GM12874 (cell line): Measurements from ENCODE around the gene GRIK2.

ENCODE experiments used
- CTCF ChIP-seq: IDR thresholded peaks from 2 replicates; pipeline ENCODE4 v1.5.1; 2011; ENCODE audit warnings: low read depth, mild to moderate bottlenecking, control low read depth, low read length, moderate library complexity; ENCODE audit not compliant: insufficient read depth

Gene GRIK2

DNA sequence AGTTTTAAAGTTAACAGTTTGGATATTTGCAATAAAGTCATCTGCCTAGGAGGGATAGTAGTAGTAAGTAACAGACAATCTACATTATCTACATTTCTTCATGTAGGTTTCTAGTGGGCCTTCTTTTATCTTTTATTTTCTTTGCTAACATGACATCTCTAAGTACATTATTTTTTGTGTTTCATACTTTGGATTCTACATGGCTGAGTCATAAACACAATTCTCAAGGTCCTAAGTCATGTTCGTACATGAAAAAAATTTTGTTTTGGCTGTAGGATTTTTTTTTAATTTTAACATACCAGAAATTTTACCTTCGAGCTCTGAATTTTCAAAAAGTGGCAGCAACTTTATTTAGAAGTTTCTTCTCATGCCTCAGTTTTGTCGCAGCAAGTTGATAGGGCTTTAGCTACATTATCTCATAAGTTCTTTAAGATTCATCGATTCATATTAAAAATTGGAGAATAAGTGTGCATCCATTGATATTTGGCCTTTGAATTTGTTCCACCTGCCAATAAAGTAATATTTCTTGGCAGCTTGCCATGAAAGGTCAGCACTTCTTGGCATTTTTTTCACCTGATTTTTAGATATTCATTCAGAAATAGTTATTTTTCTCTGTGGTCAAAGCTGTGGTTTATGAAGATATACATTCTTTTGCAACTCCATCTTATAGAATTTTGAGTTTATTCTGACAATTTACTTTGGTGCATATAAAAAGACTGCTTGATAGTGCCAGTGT, 146.2 kb downstream of the GRIK2 start:
- TF ChIP-seq CTCF = no peak

DNA sequence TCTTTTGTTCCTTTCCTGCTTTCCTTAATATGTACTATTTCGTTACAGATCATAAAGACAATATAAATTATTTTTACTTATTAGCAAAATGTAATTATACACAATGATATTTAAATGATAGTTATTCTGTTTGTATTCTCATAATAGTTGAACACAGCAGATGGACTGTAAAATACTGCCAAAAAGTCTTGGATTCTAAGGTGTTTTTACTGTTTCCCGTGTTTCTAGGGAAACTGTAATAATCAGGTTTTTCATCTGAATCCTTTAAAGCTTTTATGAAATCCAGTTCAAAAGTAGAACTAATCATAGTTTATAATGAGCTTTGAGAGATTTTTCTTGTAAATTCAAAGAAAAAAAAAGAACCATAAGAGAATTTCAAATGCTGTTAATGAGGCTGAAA, 148.4 kb downstream of the GRIK2 start:
- no peak for TF ChIP-seq CTCF

DNA sequence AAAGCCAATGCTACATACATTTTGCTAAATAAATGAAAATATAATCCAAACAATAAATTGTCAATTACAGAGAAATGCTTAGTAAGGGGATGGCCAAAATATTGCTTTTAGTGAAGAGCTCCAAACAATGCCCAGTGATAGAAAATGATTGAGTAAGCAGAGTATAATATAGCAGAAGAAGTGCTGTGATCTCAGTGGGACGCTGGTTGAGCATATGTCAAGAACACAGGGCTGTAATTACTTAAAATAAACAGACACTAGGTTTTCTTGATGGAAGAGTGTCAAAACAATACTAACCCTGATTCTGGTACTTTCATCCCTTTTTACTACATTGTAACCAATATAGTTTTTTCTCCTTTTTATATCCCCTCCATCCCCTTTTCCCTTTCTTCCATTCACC, 150.3 kb downstream of the GRIK2 start:
- TF ChIP-seq CTCF = no peak

DNA sequence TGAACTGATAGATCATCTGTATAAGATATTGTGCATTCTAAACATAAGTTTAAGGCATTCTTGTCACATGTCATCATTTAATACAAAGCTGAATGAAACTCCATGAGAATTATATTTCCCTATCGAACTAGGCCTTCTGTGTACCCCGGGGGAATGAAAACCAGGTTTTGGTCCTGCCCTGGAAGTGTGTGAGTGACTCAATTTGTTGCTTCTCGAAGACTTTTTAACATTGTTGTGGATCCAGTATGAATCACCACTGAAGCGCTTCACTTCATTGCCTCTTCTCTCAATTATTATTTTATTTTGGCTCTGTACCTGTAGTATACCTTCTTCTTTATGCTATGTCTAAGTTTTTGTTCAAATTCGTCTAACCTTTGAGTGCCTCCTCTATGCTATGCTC, 150.8 kb downstream of the GRIK2 start:
- no peak for TF ChIP-seq CTCF

DNA sequence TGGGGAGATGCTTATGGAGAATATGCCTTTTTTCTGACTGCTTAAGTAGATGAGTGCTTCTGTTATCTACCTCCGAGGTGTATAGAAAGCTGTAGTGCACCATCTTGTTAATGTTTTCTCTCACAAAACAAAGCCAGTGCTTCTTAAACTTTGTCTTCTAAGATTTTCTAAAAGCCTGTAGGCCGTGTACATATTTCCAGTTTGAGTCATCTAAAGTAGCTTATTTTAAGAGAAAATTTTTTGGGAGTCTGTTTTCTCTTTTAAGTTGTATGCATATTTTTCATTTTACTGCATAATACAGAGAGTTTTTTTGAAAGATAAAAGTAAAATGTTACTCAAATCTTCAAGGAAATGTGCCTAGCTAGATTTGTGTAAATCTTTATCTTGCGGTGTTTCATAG, 151.7 kb downstream of the GRIK2 start:
- TF ChIP-seq CTCF = no peak

DNA sequence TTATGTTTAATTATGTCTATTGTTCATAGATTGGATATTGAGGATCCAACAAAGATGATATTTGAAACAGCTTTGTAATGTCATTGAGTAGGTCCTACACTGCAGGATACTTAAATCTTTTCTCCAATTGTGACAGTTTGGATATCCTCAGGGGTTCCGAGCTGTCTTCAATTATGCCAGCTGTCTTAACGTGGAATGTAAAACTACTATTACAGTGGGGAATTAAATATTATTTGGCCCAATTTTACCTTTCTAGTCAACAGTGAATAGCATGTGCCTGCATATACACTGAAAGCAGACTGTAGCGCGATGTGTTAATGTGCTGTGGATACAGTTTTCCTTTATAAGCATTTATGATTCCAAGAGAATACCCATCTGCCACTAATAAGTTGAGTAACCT, 156.9 kb downstream of the GRIK2 start:
- TF ChIP-seq CTCF = no peak

DNA sequence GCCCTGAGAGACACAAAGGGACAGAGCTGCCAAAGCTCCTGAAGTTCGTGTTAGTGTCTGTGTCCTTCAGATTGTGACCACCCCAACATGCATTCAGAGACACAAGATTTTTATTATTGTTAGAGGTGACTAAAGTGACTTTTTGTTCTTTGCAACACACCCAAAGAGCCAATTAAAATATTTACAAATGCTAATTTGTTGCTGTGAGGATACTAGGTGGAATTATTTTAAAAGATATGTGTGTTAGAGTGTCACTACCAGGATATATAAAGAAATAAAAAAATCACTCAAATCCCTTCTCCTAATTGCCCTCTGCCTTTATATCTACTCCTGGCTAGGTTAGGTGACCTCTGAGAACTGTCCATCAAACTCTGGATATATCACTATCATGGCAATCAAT, 160.7 kb downstream of the GRIK2 start:
- TF ChIP-seq CTCF = no peak
